Renal cortical epithelial cell (primary cell): ENCODE data around the gene TJP3. TPM values are rescaled to one million over a fixed set of nuclear protein-coding genes. Genes with fewer than 3 reads are reported as not detected.
"Not testable (repeated sequence)": the region's sequence is repeated elsewhere in the genome, so short reads cannot be mapped to it uniquely, and the experiment has no call there.

Source experiments
- DNase-seq: peaks from one replicate; pipeline ENCODE4 v3.0.0-alpha.2; 2011; ENCODE audit warnings: low read depth
- total RNA-seq: library from RNA; depleted of rRNA; stranded (reverse); fragments of >200 nt; gene quantifications from 2 replicates; pipeline ENCODE4 v1.2.3, GENCODE V29; 2014

Gene TJP3
- total RNA-seq: 1.1 and 11.5 TPM in 2 replicates

DNA sequence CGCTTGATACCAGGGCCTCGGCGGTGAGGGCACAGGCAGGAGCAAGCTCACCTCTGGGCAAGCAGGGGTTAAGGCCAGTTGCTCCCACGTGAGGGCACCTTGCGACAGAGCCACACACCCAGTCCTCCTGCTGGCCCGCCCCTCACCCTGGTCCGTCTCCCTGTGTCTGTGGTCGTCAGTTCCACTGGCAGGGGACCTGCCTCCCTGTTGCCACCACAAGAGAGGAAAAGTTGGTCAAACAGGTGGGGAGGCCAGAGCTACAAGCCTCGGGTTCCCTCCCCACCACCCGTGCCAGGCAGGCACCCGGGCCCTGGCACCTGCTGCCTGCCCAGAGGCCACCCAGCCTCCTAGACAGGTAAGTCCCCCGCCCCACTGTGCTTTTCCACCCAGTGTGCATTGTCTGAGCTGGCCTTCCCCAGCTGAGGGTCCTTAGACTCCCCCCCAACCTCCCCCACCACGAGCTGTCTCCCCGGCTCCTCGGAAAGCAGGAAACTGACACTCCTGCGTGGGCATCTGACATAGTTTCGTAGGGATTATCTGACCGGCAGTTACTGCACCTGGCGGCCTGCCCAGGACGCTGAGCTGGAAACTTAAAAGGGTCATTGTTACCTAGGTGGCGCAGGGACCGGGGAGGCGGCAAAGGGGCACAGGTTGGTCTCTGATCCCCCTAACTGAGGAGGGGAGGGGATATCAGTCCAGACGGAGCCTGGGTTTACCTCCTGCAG, at the start of gene TJP3:
TSS of gene TJP3 (plus strand) at position 178 of the 725 bp plus-strand sequence. CDS start 20,049 bp downstream, outside the sequence.
- DNase-seq: no peak

GRCh38 chr19:3658870-3659745, 49.1 kb upstream of the TJP3 start:
- no peak for DNase-seq

GRCh38 chr19:3659746-3660112, 48.5 kb upstream of the TJP3 start:
- DNase-seq: no peak

DNA sequence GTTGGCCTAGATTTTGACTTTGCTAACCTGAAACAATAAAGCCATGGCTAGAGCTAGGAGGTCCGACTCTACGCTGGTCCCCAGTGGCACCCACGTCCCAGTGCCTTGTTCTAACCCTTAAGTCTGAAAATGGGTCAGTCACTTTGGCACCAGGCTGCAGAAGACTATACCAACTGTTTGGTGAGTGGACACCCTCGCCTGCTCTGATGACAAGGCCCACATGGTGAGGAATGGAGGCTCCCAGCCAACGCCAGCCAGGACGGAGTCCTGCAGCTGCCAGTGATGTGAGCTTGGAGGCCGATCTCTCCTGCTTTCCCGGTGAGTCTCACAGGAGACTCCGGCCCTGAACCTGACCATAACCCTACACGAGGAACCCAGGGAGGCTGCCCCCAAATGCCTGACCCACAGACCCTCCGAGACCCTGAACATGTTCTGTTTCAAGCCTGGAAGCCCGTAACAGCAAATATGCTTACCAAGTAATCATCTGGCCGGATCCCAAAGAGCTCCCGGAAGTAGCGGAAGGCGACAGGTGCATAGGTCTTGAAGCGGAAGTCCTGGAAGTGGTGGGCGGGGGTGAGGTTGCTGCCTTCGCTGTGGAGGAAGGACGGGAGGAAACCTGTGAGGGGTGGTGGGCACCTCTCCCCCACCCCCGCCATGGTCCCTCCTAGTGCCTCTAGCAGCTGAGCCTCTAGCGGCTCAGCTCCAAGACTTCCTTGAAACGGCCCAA, 47.5 kb upstream of the TJP3 start:
- no peak for DNase-seq

DNA sequence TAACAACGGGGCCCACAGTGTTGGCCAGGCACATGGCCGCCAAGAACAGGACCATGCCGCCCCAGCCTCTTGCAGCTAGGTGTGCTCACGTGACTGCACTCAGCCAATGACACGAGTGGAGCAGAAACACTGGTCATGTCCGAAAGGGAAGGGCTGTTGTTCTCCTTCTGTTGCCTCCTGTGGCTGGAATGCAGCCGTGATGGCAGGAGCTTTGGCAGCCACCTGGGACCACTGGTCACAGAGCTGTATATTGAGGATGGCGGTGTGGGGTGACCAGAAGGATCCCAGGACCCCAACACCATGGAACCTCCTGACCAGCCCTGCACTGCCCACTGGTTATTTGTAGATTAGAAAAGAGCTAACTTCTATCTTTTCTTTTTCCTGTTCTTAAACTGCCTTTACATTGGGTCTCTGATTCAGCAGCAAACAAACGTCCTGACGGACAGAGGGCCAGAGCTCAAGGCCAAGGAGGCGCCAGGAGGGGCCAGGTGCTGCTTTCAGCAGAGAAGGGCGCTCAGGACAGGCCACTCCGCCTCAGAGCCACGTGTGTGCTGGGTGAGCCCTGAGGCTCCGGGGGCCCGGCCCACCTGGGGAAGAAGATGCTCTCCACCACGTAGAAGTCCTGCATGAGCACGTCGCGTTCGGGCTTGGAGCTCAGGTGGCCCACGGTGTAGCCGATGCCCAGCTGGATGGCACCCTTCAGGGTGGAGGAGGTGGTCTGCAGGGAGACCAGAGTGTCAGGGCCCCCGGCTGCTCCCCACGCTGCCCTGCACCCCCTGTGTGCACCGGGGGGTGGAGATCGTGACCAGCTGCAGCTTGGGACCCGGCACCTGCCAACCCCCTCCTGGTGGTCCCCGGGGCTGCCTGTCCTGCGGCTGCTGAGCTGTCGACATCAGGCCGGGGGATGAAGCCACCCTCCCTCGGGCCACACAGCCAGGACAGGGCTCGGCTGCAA, 46.6 kb upstream of the TJP3 start:
- no peak for DNase-seq

DNA sequence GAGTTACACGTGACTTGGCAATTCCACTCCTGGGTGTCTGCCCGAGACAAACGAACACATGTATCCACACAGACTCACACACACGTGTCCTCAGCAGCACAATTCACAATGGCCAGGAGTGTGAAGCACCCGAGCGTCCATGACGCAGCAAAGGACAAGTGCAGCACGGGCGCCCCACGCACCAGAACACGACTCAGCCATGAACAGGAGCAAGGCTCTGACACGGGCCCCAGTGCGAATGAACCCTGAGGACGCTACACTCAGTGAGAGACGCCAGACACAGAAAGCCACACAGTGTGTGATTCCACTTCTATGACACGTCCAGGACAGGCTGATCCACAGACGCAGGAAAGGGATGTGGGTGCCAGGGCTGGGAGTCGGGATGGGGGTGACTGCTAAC, 44.3 kb upstream of the TJP3 start:
- no peak for DNase-seq

DNA sequence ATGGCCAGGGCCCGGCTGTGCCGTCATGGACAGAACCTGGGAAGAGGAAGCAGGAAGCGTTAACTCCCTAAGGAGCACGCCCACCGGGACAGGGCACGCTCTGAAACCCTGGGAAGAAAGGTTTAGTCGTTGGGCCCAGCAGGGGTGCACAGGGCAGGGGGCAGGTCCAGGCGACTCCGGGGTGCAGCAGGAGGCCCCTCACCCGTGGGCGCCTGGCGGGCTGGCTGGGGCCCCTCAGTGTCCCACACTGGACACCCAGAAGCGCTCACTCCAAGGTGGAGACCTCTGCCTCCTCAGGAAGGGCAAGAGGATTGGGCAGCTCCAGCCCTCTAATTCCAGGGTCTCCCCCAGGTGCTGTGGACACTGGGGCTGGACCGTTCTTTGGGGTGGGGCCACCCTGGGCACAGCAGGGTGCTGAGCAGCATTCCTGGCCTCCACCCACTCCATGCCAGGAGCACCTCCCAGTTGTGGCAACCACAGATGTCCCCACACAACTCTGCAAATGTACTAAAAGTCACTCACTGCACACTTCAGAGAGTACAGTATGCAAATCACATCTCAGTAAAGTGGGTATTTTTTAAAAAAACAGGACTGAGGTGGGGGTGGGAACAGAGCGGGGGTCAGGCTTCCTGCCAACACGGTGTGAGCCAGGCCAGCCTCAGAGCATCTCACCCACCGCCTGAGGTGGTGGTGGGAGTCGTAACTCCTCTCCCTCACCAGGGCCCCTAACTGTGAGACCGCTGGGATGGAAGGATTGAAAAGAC, 43.1 kb upstream of the TJP3 start:
- no peak for DNase-seq

- no peak for DNase-seq
Observed at GRCh38 chr19:3665681-3666544, 42.3 kb upstream of the TJP3 start.

- not testable (repeated sequence) for DNase-seq
Observed at GRCh38 chr19:3666545-3666856, 41.7 kb upstream of the TJP3 start.

DNA sequence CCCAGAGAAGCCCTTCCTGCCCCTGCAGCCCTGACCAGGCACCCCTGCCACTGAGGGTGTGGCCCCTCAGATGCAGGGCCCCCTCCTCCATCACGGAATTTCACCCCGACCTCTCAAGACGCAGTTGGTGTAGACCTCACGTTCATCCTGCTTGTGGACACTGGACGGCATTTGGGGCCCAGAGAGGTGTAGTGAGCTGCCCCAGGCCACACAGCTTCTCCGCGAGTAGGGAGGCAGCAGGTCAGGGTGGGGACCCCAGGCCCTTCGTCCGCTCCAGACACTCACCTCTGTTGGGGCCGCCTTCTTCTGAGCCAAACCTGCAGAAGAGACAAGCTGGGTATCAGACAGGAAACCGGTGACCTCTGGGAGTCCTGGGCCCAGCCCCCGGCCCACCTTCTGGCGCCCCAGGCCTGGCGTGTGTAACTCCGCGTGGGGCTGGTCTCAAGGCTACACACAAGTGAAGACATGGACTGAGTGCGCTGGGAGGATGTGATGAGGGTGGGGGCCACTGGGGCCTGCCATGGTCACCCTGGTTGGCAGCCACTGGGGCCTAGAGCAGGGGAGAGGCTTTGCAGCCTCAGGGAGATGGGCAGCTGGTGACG, 41.0 kb upstream of the TJP3 start:
- DNase-seq: no peak

DNA sequence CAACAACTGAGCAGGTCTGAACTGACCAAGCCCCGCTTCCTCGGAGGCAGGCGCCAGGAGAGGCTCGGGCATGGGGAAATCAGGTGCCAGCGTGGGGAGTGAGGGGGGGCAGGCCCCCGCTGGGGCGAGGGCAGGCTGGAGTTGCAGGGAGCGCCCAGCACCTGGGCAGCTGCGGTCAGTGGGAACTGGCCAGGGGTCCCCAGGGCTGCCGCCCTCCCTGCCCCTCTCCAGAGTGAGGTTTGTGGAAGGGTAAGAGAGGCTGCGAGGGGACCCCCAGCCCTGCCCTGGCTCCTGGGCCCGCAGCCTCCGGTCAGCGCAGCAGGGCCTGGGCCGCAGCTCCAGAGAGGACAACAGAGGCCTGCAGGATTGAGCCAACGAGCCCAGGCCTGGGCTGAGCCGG, 40.4 kb upstream of the TJP3 start:
- no peak for DNase-seq

GRCh38 chr19:3668331-3669081, 39.7 kb upstream of the TJP3 start:
- DNase-seq: no peak

GRCh38 chr19:3669082-3669946, 38.9 kb upstream of the TJP3 start:
- no peak for DNase-seq

- DNase-seq: no peak
Observed at GRCh38 chr19:3669947-3670795, 38.0 kb upstream of the TJP3 start.

GRCh38 chr19:3670796-3671679, 37.1 kb upstream of the TJP3 start:
- no peak for DNase-seq
